Vagina (tissue), 2 donors: ENCODE measurements around the gene U2AF1. TPM values are rescaled to one million over a fixed set of nuclear protein-coding genes. Genes with fewer than 3 reads are reported as not detected.
"Not testable (repeated sequence)": the region's sequence is repeated elsewhere in the genome, so short reads cannot be mapped to it uniquely, and the experiment has no call there.

Experiments used
- DNase-seq, 2 donors: peaks; one replicate each; pipeline ENCODE4 v3.0.0-alpha.2; 2017; ENCODE audit errors: extremely low spot score in 2 of 2
- H3K27ac ChIP-seq: fragments of 200-600 bp; sonication (generic); one replicate; pipeline ENCODE4 v1.5.1; 2019
- H3K27me3 ChIP-seq: fragments of 200-600 bp; sonication (generic); one replicate; pipeline ENCODE4 v1.5.1; 2019
- H3K36me3 ChIP-seq, 2 donors: fragments of 200-600 bp; sonication (generic); one replicate each; pipeline ENCODE4 v1.5.1; 2017 to 2019
- H3K4me1 ChIP-seq: fragments of 200-600 bp; sonication (generic); one replicate; pipeline ENCODE4 v1.5.1; 2019
- H3K4me3 ChIP-seq, 2 donors: fragments of 200-600 bp; sonication (generic); 1 replicate in 1 of 2; 2 replicates in 1 of 2; pipeline ENCODE4 v1.5.1; 2016 to 2019
- H3K9me3 ChIP-seq: fragments of 200-600 bp; sonication (generic); one replicate; pipeline ENCODE4 v1.5.1; 2019
- intact Hi-C: fragments of 100-400 bp; cut with DNase I; formaldehyde crosslinking; loops from one replicate; pipeline ENCODE4 v1.15.1; 2023
- total RNA-seq: library from RNA; depleted of rRNA; stranded (reverse); fragments of >200 nt; gene quantifications from one replicate; pipeline ENCODE4 v1.2.3, GENCODE V29; 2016

Gene U2AF1
- total RNA-seq, 1 donor from 2014 or later = 41.0 TPM

- H3K4me1 ChIP-seq, H3K4me3 ChIP-seq, H3K9me3 ChIP-seq, H3K36me3 ChIP-seq, intact Hi-C loops, DNase-seq, H3K27ac ChIP-seq, H3K27me3 ChIP-seq: not testable (repeated sequence)
Observed at GRCh38 chr21:43104642-43105041, 2.7 kb downstream of the U2AF1 start.

- intact Hi-C loops, H3K36me3 ChIP-seq, H3K4me3 ChIP-seq, DNase-seq, H3K9me3 ChIP-seq, H3K27me3 ChIP-seq, H3K27ac ChIP-seq, H3K4me1 ChIP-seq: not testable (repeated sequence)
Observed at GRCh38 chr21:43102281-43102680, 5.1 kb downstream of the U2AF1 start.

- H3K27me3 ChIP-seq, intact Hi-C loops: not testable (repeated sequence)
Observed at GRCh38 chr21:43101676-43102075, 5.7 kb downstream of the U2AF1 start.

GRCh38 chr21:43101000-43101399 is 6.4 kb downstream of the U2AF1 start:
- H3K9me3 ChIP-seq, H3K36me3 ChIP-seq, DNase-seq, H3K27me3 ChIP-seq, intact Hi-C loops, H3K4me1 ChIP-seq, H3K4me3 ChIP-seq, H3K27ac ChIP-seq: not testable (repeated sequence)

More at GRCh38 chr21:43101676-43102075, 5.7 kb downstream of the U2AF1 start:
- not testable (repeated sequence) for H3K9me3 ChIP-seq, H3K27ac ChIP-seq, H3K4me1 ChIP-seq, H3K36me3 ChIP-seq, H3K4me3 ChIP-seq, DNase-seq

GRCh38 chr21:43091979-43092614 is 15.3 kb downstream of the U2AF1 start:
- H3K27me3 ChIP-seq, H3K36me3 ChIP-seq, H3K27ac ChIP-seq, H3K4me3 ChIP-seq, intact Hi-C loops, DNase-seq, H3K9me3 ChIP-seq, H3K4me1 ChIP-seq: not testable (repeated sequence)

- H3K4me1 ChIP-seq, H3K9me3 ChIP-seq, H3K27me3 ChIP-seq, H3K36me3 ChIP-seq, H3K27ac ChIP-seq, intact Hi-C loops, H3K4me3 ChIP-seq, DNase-seq: not testable (repeated sequence)
Observed at GRCh38 chr21:43090947-43091346, 16.4 kb downstream of the U2AF1 start.

GRCh38 chr21:43089463-43089862 is 17.9 kb downstream of the U2AF1 start:
- intact Hi-C loops, H3K9me3 ChIP-seq, H3K27ac ChIP-seq, H3K27me3 ChIP-seq, DNase-seq, H3K4me1 ChIP-seq, H3K36me3 ChIP-seq, H3K4me3 ChIP-seq: not testable (repeated sequence)

- DNase-seq, H3K27me3 ChIP-seq, H3K36me3 ChIP-seq, intact Hi-C loops, H3K27ac ChIP-seq, H3K4me3 ChIP-seq, H3K4me1 ChIP-seq, H3K9me3 ChIP-seq: not testable (repeated sequence)
Observed at GRCh38 chr21:43082587-43083300, 24.6 kb downstream of the U2AF1 start.

GRCh38 chr21:43076643-43077042 is 30.7 kb downstream of the U2AF1 start:
- intact Hi-C loops, DNase-seq, H3K9me3 ChIP-seq, H3K27ac ChIP-seq, H3K27me3 ChIP-seq, H3K36me3 ChIP-seq, H3K4me3 ChIP-seq, H3K4me1 ChIP-seq: not testable (repeated sequence)

- intact Hi-C loops, H3K4me1 ChIP-seq, H3K4me3 ChIP-seq, H3K9me3 ChIP-seq, DNase-seq, H3K27ac ChIP-seq, H3K36me3 ChIP-seq, H3K27me3 ChIP-seq: not testable (repeated sequence)
Observed at GRCh38 chr21:43076023-43076637, 31.2 kb downstream of the U2AF1 start.

- H3K36me3 ChIP-seq, H3K27me3 ChIP-seq, H3K27ac ChIP-seq, H3K4me1 ChIP-seq, H3K4me3 ChIP-seq, H3K9me3 ChIP-seq, DNase-seq, intact Hi-C loops: not testable (repeated sequence)
Observed at GRCh38 chr21:43075170-43076022, 32.0 kb downstream of the U2AF1 start, which contains the start of gene CBS. CBS (minus strand) TSS chr21:43075835; CDS start chr21:43072193, 3,642 bp downstream.

GRCh38 chr21:43074401-43075169 is 32.8 kb downstream of the U2AF1 start:
- H3K36me3 ChIP-seq, intact Hi-C loops, H3K4me3 ChIP-seq, H3K9me3 ChIP-seq, H3K4me1 ChIP-seq, H3K27ac ChIP-seq, H3K27me3 ChIP-seq, DNase-seq: not testable (repeated sequence)
